ENCODE data around the gene UBQLN4. TPM values are rescaled to one million over a fixed set of nuclear protein-coding genes. Genes with fewer than 3 reads are reported as not detected.

The UBQLN4 gene
- total RNA-seq, 1 experiment from 2014 or later = 58.4 TPM

- Histone ChIP-seq H3K4me1 (replicated peaks; ENCODE audit: insufficient read depth) (peaks cover 79% of the 10 kb centered on the region), H3K9me3 (ENCODE audit: insufficient read depth, low read depth) (no peaks in the 10 kb centered on the region), H3K4me3 (no peak overlapping the region), H4K20me1 (ENCODE audit: insufficient read depth) (no peaks in the 10 kb centered on the region), H3K27me3 (ENCODE audit: insufficient read depth, low read depth) (no peaks in the 10 kb centered on the region), H3K9me2 (ENCODE audit: insufficient read depth) (no peaks in the 10 kb centered on the region), H3K36me3 (ENCODE audit: low read depth) (no peaks in the 10 kb centered on the region), H3K27ac (no peak overlapping the region), H2AFZ (no peak overlapping the region), H3K4me2 (no peak overlapping the region), H3K79me2 (ENCODE audit: low read depth) (no peaks in the 10 kb centered on the region), H3F3A (ENCODE audit: insufficient read depth, low read depth) (peaks cover 35% of the 10 kb centered on the region)
- POLR2A ChIA-PET (ENCODE audit: unreplicated experiment) = interaction anchor here (0.5 kb wide), 1 partner anchor 28 kb away, joined by 3 read pairs; no protein-coding TSS in a partner anchor
- no TSS peak for BruUV-seq (replicated peaks)
- no peak for DNase-seq
- intact Hi-C loops (cut with micrococcal nuclease; ENCODE audit: unreplicated experiment) = no loop called here
- CTCF ChIA-PET = no interaction called here
- no peak for TF ChIP-seq EZH2 (IDR thresholded peaks at IDR 0.05; ENCODE audit: low read depth)
- TF ChIP-seq CTCF (conservative IDR thresholded peaks at IDR 0.05) = no peak
These were observed 48.3 kb upstream of the UBQLN4 start for GRCh38 chr1:156101880-156102279.

GRCh38 chr1:156100205-156100995 is 46.8 kb upstream of the UBQLN4 start:
- H4K20me1 ChIP-seq (ENCODE audit: insufficient read depth) = no peaks in the 10 kb centered on the region
- no peaks in the 10 kb centered on the region for H3K27me3 ChIP-seq (ENCODE audit: insufficient read depth, low read depth)
- H3K27ac ChIP-seq = 0 out of 2 replicates have a peak overlapping the region, but pooled peaks have one; percentile 6
- no peaks in the 10 kb centered on the region for H3K9me2 ChIP-seq (ENCODE audit: insufficient read depth)
- H3K9me3 ChIP-seq (ENCODE audit: insufficient read depth, low read depth) = no peaks in the 10 kb centered on the region
- no peak overlapping the region for H2AFZ ChIP-seq
- DNase-seq = peak; percentile 47 to 69
- TF ChIP-seq CTCF (conservative IDR thresholded peaks at IDR 0.05) = no peak
- TF ChIP-seq EZH2 (IDR thresholded peaks at IDR 0.05; ENCODE audit: low read depth) = no peak
- intact Hi-C loops (cut with micrococcal nuclease; ENCODE audit: unreplicated experiment) = no loop called here
- BruUV-seq (replicated peaks) = no TSS peak
- peak overlapping the region; percentile 23 for H3K4me2 ChIP-seq
- H3K4me1 ChIP-seq (replicated peaks; ENCODE audit: insufficient read depth) = peaks cover 79% of the 10 kb centered on the region
- H3K79me2 ChIP-seq (ENCODE audit: low read depth) = no peaks in the 10 kb centered on the region
- CTCF ChIA-PET = interaction anchor here (0.6 to 1.5 kb wide), 7 partner anchors 11 to 345 kb away, joined by 3 to 8 read pairs (median 5); partner anchors contain the start of gene LMNA
- H3K36me3 ChIP-seq (ENCODE audit: low read depth) = no peaks in the 10 kb centered on the region
- POLR2A ChIA-PET (ENCODE audit: unreplicated experiment) = interaction anchor here (0.7 to 1.6 kb wide), 2 partner anchors 16 to 30 kb away, joined by 6 to 10 read pairs; no protein-coding TSS in a partner anchor
- H3F3A ChIP-seq (ENCODE audit: insufficient read depth, low read depth) = peaks cover 33% of the 10 kb centered on the region
- H3K4me3 ChIP-seq = no peak overlapping the region

- no peak overlapping the region for H3K4me3 ChIP-seq
- BruUV-seq (replicated peaks) = no TSS peak
- H3K27ac ChIP-seq = no peak overlapping the region
- no peaks in the 10 kb centered on the region for H3K9me2 ChIP-seq (ENCODE audit: insufficient read depth)
- H3K4me1 ChIP-seq (replicated peaks; ENCODE audit: insufficient read depth) = peaks cover 71% of the 10 kb centered on the region
- no peak overlapping the region for H3K4me2 ChIP-seq
- no peak for TF ChIP-seq EZH2 (IDR thresholded peaks at IDR 0.05; ENCODE audit: low read depth)
- no peak for TF ChIP-seq CTCF (conservative IDR thresholded peaks at IDR 0.05)
- ChIA-PET POLR2A (ENCODE audit: unreplicated experiment) (interaction anchor here (0.6 kb wide), 2 partner anchors 14 to 65 kb away, joined by 3 to 24 read pairs; no protein-coding TSS in a partner anchor), CTCF (interaction anchor here (0.5 to 1.5 kb wide), 3 partner anchors 15 to 135 kb away, joined by 3 to 9 read pairs (median 7); partner anchors contain the start of gene LMNA)
- intact Hi-C loops (cut with micrococcal nuclease; ENCODE audit: unreplicated experiment) = loop anchor here (10.0 kb wide), 1 partner anchor 216 kb away; no protein-coding TSS in a partner anchor
- H3K27me3 ChIP-seq (ENCODE audit: insufficient read depth, low read depth) = no peaks in the 10 kb centered on the region
- no peak overlapping the region for H2AFZ ChIP-seq
- peaks cover 30% of the 10 kb centered on the region for H3F3A ChIP-seq (ENCODE audit: insufficient read depth, low read depth)
- no peak for DNase-seq
- no peaks in the 10 kb centered on the region for H3K36me3 ChIP-seq (ENCODE audit: low read depth)
- H4K20me1 ChIP-seq (ENCODE audit: insufficient read depth) = no peaks in the 10 kb centered on the region
- H3K9me3 ChIP-seq (ENCODE audit: insufficient read depth, low read depth) = no peaks in the 10 kb centered on the region
- H3K79me2 ChIP-seq (ENCODE audit: low read depth) = no peaks in the 10 kb centered on the region
These were observed 45.7 kb upstream of the UBQLN4 start for GRCh38 chr1:156099282-156099681.
